ENCODE data around the gene AFF1.

GRCh38 chr4:86973668-86974067 is 38.9 kb downstream of the AFF1 start:
- TF ChIP-seq MAX (IDR thresholded peaks at IDR 0.05) (peak; percentile 26), TAF1 (conservative IDR thresholded peaks at IDR 0.05) (no peak), YY1 (IDR thresholded peaks at IDR 0.05) (peak; percentile 57), HNF4A (conservative IDR thresholded peaks at IDR 0.05) (peak; percentile 46 to 51), GABPA (IDR thresholded peaks at IDR 0.05 in 1 of 2, conservative IDR thresholded peaks at IDR 0.05 in 1 of 2) (no peak), EGR1 (IDR thresholded peaks at IDR 0.05; ENCODE audit: low read depth in 2 of 2) (no peak)
- TF ChIP-seq, protein P1, sequence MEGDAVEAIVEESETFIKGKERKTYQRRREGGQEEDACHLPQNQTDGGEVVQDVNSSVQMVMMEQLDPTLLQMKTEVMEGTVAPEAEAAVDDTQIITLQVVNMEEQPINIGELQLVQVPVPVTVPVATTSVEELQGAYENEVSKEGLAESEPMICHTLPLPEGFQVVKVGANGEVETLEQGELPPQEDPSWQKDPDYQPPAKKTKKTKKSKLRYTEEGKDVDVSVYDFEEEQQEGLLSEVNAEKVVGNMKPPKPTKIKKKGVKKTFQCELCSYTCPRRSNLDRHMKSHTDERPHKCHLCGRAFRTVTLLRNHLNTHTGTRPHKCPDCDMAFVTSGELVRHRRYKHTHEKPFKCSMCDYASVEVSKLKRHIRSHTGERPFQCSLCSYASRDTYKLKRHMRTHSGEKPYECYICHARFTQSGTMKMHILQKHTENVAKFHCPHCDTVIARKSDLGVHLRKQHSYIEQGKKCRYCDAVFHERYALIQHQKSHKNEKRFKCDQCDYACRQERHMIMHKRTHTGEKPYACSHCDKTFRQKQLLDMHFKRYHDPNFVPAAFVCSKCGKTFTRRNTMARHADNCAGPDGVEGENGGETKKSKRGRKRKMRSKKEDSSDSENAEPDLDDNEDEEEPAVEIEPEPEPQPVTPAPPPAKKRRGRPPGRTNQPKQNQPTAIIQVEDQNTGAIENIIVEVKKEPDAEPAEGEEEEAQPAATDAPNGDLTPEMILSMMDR (IDR thresholded peaks at IDR 0.05; ENCODE audit: low read depth, low read length, missing input control), result no peak
- TF ChIP-seq, protein P2, sequence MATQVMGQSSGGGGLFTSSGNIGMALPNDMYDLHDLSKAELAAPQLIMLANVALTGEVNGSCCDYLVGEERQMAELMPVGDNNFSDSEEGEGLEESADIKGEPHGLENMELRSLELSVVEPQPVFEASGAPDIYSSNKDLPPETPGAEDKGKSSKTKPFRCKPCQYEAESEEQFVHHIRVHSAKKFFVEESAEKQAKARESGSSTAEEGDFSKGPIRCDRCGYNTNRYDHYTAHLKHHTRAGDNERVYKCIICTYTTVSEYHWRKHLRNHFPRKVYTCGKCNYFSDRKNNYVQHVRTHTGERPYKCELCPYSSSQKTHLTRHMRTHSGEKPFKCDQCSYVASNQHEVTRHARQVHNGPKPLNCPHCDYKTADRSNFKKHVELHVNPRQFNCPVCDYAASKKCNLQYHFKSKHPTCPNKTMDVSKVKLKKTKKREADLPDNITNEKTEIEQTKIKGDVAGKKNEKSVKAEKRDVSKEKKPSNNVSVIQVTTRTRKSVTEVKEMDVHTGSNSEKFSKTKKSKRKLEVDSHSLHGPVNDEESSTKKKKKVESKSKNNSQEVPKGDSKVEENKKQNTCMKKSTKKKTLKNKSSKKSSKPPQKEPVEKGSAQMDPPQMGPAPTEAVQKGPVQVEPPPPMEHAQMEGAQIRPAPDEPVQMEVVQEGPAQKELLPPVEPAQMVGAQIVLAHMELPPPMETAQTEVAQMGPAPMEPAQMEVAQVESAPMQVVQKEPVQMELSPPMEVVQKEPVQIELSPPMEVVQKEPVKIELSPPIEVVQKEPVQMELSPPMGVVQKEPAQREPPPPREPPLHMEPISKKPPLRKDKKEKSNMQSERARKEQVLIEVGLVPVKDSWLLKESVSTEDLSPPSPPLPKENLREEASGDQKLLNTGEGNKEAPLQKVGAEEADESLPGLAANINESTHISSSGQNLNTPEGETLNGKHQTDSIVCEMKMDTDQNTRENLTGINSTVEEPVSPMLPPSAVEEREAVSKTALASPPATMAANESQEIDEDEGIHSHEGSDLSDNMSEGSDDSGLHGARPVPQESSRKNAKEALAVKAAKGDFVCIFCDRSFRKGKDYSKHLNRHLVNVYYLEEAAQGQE (IDR thresholded peaks at IDR 0.05), result no peak

Measured in liver (tissue), 3 donors.